IMR-90 (cell line): ENCODE measurements around the gene SNTG2.

Source experiments
- CHD1 ChIP-seq: IDR thresholded peaks from 2 replicates; pipeline ENCODE4 v1.6.1; 2012; ENCODE audit warnings: low read depth, low read length, improper control_type of control experiment
- CTCF ChIP-seq: conservative IDR thresholded peaks from 2 replicates; pipeline ENCODE4 v1.5.1; 2012; ENCODE audit warnings: mild to moderate bottlenecking, low read depth, low read length, improper control_type of control experiment
- RCOR1 ChIP-seq: IDR thresholded peaks from 2 replicates; pipeline ENCODE4 v1.6.1; 2012; ENCODE audit warnings: mild to moderate bottlenecking, low read length, improper control_type of control experiment; ENCODE audit not compliant: insufficient replicate concordance
- SMC3 ChIP-seq: fragments of 150-350 bp; IDR thresholded peaks from 2 replicates; pipeline ENCODE4 v1.6.1; 2016; ENCODE audit warnings: low read depth, mild to moderate bottlenecking, antibody characterized with exemption, low read length, moderate library complexity

- no peak for TF ChIP-seq SMC3
- TF ChIP-seq CHD1 = no peak
- no peak for TF ChIP-seq CTCF
- no peak for TF ChIP-seq RCOR1
Observed at GRCh38 chr2:1159013-1159412, 208.4 kb downstream of the SNTG2 start.
